ENCODE results near the gene KIF26B.
"Not testable (repeated sequence)": the region's sequence is repeated elsewhere in the genome, so short reads cannot be mapped to it uniquely, and the experiment has no call there.

KIF26B gene

GRCh38 chr1:245685111-245685810, 530.5 kb downstream of the KIF26B start:
- no peak for DNase-seq (ENCODE audit: low spot score)

- no peak for DNase-seq (ENCODE audit: low spot score)
Observed at GRCh38 chr1:245686006-245686405, 531.2 kb downstream of the KIF26B start.

GRCh38 chr1:245686446-245687030, 531.8 kb downstream of the KIF26B start:
- DNase-seq (ENCODE audit: low spot score): no peak

- DNase-seq (ENCODE audit: low spot score): no peak
Observed at GRCh38 chr1:245687152-245687635, 532.4 kb downstream of the KIF26B start.

- no peak for DNase-seq (ENCODE audit: low spot score)
Observed at GRCh38 chr1:245687636-245688535, 533.1 kb downstream of the KIF26B start.

GRCh38 chr1:245688536-245689453, 534.0 kb downstream of the KIF26B start:
- no peak for DNase-seq (ENCODE audit: low spot score)

GRCh38 chr1:245690156-245690690, 535.4 kb downstream of the KIF26B start:
- peak; percentile 74 for DNase-seq (ENCODE audit: low spot score)

GRCh38 chr1:245690946-245691541, 536.3 kb downstream of the KIF26B start:
- DNase-seq (ENCODE audit: low spot score): no peak

- no peak for DNase-seq (ENCODE audit: low spot score)
Observed at GRCh38 chr1:245691897-245692296, 537.1 kb downstream of the KIF26B start.

GRCh38 chr1:245692318-245692717, 537.5 kb downstream of the KIF26B start:
- DNase-seq (ENCODE audit: low spot score): no peak

GRCh38 chr1:245693116-245693793, 538.5 kb downstream of the KIF26B start:
- no peak for DNase-seq (ENCODE audit: low spot score)

- DNase-seq (ENCODE audit: low spot score): no peak
Observed at GRCh38 chr1:245693941-245694752, 539.4 kb downstream of the KIF26B start.

GRCh38 chr1:245694753-245695195, 540.0 kb downstream of the KIF26B start:
- DNase-seq (ENCODE audit: low spot score): no peak

GRCh38 chr1:245695211-245695610, 540.4 kb downstream of the KIF26B start:
- no peak for DNase-seq (ENCODE audit: low spot score)

- not testable (repeated sequence) for DNase-seq (ENCODE audit: low spot score)
Observed at GRCh38 chr1:245695701-245696100, 540.9 kb downstream of the KIF26B start.

GRCh38 chr1:245698116-245698515, 543.3 kb downstream of the KIF26B start:
- DNase-seq (ENCODE audit: low spot score): no peak

GRCh38 chr1:245698860-245699259, 544.1 kb downstream of the KIF26B start:
- DNase-seq (ENCODE audit: low spot score): no peak

- DNase-seq (ENCODE audit: low spot score): no peak
Observed at GRCh38 chr1:245700631-245701030, 545.8 kb downstream of the KIF26B start.

- no peak for DNase-seq (ENCODE audit: low spot score)
Observed at GRCh38 chr1:245701631-245702030, 546.8 kb downstream of the KIF26B start.

Measured in Ammon's horn (tissue), 1 donor.